NCI-H1105 (cell line): Measurements from ENCODE around the gene DOCK11.

Source experiments
- DNase-seq: peaks from one replicate; lab custom pipeline; 2025; lab: John Stamatoyannopoulos, UW

DOCK11 gene

DNA sequence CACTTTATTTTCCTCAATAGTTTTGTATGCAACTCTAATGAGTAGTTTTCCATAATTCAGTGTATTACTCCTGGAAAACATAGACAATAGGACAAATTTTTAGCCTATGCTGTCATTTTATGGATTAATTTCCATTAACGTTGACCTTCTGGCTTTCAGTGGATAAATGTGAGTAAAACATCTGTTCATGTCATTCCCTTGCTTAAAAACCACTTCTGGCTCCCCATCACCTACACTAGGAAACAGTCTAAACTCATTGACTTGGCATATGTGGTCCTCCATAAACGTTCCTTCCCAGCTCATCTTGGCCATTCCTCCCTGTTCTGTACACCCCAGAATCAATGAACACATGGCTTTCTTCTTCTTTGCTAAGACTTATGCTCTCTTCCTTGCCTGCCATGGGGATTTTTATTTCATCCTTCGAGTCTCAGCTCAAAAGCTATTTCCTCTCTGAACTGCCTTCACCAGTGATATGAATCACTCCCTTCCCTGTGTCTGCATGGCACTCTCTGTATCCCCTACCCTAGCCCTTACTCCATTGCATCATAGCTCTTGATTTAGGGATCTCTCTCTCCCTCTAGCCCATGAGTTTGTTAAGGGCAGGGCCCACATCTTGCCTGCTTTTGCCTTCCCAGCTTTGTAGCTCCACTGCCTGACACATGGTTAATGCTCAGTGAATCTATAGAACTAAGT lies 34.8 kb downstream of the DOCK11 start:
- DNase-seq = no peak

DNA sequence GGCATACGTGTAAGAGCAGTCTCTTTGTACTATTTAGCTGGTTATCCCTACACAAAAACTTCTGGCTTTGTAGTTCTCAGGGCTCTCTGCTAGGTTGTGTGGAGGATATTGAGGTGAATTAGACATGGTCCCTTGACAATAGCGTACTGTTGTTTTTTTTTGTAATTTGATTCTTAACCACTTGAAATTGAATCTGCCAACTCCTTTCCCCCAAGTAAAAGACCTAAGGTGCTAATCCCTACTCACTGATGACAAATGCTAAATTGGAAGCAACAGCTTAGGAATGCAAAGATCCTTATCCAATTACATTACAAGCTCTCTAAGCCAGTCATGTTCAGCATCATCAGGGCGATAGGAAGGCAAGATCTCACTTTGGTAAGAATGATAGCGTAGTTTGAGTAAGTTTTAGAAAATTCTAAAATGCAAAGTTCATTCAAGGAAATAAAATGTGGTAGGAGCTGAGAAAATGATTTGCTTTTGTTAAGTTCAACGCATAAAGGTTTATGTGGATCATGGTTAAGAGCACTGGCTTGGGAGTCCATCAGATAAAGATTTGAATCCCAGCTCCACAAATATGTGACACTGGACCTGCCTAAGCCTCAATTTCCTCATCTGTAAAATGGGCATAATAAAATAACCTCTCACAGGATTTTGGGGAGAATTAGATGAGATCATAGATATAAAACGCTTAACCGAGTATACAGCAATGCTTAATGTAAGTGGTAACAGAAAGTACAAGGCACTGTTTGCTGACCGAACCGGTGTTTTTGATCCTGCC lies 39.3 kb downstream of the DOCK11 start:
- DNase-seq = no peak

GRCh38 chrX:118536204-118536603 lies 40.6 kb downstream of the DOCK11 start:
- DNase-seq = no peak

DNA sequence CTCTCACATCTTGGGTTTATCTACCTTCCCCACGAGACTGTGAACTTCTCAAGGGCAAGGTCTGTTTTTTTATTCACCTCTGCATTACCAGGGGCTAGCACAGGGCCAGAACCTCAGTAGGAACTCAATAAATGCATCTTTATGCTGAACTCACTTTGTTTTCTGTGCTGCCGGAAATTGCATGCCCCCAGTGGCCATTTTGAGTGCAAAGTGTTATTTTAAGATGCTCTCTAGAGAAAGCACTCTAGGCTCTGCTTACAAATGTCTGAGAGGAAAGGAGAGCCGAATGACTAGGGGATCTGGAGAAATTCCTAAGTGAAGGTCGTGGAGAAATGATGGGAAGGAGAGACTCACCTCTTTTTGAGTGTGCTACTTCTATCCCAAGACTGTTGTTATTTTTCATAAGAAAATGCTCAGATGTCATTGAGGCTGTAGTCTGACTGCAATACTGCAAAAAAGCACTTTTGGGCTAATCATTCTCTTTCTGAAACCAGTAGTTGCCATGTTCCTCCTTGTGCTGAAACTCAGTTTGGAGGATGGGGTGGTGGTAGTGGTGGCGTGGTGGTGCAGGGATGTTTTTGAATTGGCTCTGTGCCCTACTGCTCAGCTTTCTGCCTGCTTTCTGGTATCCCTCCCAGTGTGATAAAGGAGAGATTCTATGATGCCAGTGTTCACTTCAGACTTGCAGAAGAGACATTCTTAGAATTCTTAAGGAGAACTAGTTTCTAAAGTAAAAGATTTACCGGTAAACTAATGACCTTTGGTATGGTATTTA lies 41.3 kb downstream of the DOCK11 start:
- DNase-seq = no peak

- DNase-seq = no peak
Observed at GRCh38 chrX:118538386-118538785, 42.8 kb downstream of the DOCK11 start.

DNA sequence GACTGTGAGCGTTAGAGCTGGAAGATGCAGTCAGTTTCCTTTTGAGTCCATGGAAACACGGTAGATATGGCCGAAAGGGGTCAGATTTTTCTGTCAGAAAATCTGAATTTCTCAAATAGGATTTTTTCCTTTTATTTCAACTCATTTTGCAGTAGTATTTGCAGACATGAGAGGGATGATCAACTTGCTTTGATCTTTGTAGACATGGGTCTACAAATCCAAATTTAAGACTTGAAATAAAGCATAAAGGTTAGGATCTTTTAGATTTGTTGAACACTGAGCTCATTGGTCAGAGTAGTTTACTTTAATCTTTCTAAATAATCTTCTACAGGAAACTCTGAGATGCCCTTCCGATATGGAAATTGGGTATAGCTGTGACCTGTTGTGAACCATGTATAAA lies 44.7 kb downstream of the DOCK11 start:
- DNase-seq = no peak

- no peak for DNase-seq
Observed at GRCh38 chrX:118541482-118541881, 45.9 kb downstream of the DOCK11 start.

GRCh38 chrX:118545510-118545909 lies 49.9 kb downstream of the DOCK11 start:
- DNase-seq = no peak

- DNase-seq = no peak
Observed at GRCh38 chrX:118548841-118549240, 53.2 kb downstream of the DOCK11 start.

- DNase-seq = no peak
Observed at GRCh38 chrX:118550792-118551191, 55.2 kb downstream of the DOCK11 start.

DNA sequence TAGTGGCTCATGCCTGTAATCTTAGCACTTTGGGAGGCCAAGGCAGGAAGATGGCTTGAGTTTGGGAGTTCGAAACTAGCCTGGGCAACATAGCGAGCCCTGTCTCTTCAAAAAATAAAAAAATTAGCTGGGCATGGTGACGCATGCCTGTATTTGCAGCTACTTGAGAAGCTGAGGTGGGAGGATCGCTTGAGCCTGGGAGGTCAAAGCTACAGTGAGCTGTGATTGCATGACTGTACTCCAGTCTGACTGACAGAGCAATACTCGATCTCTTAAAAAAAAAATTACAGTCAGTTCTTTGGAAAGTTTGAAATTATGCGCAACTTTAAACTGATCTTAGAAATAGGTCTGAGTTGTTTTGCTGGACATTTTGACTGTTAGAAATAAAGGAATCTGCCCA lies 55.8 kb downstream of the DOCK11 start:
- no peak for DNase-seq

DNA sequence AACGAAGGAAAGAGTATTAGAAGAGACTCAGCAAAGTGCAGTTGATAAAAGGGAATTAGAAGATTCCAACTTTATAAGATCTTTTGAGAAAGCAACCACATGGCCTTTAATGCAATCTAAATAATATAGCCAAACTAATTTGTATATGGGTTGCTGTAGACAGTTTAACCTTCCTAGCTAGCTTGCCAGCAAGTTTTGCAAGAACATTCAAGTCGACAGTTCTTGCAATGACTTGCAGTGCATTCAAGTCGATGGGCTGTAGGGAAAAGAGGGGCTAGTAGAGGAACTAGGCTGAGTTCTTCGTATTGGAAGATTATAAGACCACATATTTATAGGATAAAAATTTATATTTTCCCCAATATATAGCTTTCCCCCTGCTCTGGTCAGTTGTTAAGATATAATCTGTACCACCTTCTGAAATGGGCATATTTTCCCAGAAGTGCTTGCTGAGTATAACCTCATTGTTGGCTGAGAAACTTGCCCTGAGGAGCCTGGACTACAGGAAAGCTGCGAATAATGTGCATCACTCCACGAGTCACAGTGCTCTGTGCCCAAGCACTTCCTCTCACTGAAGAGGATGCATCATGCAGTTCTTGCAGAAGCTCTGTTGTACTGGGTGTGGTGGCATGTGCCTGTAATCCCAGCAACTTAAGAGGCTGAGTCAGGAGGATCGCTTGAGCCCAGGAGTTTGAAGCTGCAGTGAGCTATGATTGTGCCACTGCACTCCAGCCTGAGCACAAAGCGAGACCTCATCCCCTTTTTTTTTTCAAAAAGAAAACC lies 56.7 kb downstream of the DOCK11 start:
- DNase-seq = no peak

- no peak for DNase-seq
Observed at GRCh38 chrX:118553042-118553710, 57.6 kb downstream of the DOCK11 start.

DNA sequence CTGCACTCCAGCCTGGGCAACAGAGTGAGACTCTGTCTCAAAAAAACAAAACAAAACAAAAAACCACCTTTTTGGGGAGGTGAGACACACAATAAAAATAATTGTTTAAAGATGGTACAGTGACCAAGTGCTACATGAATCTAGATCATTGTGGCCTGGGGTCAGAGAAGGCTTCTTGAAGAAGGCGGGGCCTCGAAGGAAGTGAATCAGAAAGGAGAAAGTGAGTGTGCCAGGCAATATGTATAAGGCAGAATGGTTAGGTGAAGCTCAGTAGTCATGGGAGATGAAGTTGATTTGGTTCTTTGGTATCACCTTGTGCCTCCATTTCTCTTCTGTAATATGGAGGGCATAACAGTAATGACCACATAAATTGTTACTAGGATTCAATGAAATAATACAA lies 58.9 kb downstream of the DOCK11 start:
- DNase-seq = no peak

DNA sequence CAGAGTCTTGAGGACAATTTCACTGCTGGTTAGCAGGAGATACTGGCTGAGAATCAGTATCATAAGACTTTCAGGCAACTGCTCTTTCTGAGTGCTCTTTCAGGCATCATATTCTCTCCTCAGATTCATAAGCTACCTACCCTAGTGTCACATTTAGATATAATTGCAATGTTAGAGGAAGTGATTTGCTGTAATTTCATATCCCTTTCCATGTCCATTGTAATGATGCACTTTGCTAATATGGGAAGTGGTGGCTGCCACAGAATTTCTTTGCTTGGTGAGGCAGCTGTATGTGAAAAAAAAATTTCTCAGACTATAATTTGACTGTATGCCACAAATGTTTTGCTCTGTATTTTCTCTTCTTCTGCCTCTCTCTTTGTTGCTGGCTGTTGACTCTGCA lies 63.3 kb downstream of the DOCK11 start:
- no peak for DNase-seq

DNA sequence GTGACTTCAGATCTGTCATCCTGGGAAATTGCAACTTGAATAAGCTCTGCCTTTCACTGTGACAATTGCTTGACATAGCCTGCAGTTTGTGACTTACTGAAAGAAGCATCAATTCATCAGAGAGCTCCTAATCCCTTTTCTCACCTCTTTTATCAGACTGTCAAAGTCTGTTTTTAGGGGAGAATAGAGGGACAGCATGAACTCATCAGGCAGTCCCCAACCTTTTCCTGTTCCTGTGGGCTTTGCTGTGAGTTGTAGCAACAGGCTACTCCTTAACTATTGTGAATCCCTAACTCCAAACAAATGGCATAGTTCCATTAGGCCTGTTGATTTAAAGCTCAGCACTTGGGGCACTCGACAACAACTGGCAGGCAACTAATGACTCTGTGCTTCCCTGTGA lies 64.9 kb downstream of the DOCK11 start:
- DNase-seq = no peak

GRCh38 chrX:118562582-118563164 lies 67.1 kb downstream of the DOCK11 start:
- no peak for DNase-seq

- DNase-seq = no peak
Observed at GRCh38 chrX:118564498-118564897, 68.9 kb downstream of the DOCK11 start.

- no peak for DNase-seq
Observed at GRCh38 chrX:118565853-118566252, 70.2 kb downstream of the DOCK11 start.

DNA sequence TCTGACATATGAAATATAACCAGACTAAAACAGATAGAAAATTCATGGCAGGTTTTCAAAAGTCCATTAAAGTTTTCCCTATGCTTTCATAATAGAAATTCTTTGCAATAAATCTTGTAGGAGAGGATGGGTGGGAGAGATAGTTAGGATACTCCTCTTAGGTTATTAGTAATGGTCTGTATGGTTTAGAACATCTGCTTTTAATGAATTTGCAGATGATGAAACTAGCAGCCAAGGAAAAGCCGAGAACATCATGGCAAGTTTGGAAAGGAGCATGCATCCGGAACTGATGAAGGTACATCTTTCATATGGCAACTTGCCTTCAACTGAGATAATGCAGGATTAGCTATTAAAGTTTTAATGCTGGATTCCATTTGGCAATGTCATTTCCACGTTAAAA lies 70.7 kb downstream of the DOCK11 start:
- no peak for DNase-seq

DNA sequence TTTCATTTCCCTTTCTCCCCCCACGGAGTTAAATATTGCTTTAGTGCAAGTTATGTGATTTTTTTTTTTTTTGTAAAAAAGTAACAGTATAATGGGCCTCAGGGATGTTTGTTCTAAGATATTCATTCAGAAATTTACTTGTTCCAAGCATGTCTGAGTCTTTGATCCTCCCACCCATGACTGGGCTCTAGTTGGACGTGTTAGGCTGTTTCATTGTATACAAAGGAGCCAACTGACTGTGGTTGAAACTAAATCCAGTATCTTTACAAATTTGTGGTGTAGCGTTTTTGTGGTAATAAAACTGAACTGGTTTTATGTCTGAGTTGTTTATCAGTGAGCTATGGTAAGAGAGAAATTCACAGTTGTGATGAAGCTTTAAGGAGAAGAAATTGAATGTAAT lies 74.1 kb downstream of the DOCK11 start:
- no peak for DNase-seq
